WTC11 (cell line): ENCODE results near the gene ZNF471.

Experiments used
- ATF1 ChIP-seq: sonication (generic); formaldehyde crosslinking; IDR thresholded peaks from 2 replicates; pipeline ENCODE4 v1.8.1; 2023; ENCODE audit warnings: mild to moderate bottlenecking, moderate library complexity, missing genetic modification reagents
- CREB1 ChIP-seq: sonication (generic); formaldehyde crosslinking; IDR thresholded peaks from 2 replicates; pipeline ENCODE4 v1.8.0; 2023; ENCODE audit warnings: mild to moderate bottlenecking, missing genetic modification reagents
- CREM ChIP-seq: sonication (generic); formaldehyde crosslinking; IDR thresholded peaks from 2 replicates; pipeline ENCODE4 v1.8.1; 2022; ENCODE audit warnings: mild to moderate bottlenecking, missing genetic modification reagents, moderate library complexity
- IRF1 ChIP-seq: sonication (generic); formaldehyde crosslinking; IDR thresholded peaks from 2 replicates; pipeline ENCODE4 v1.8.0; 2023; ENCODE audit warnings: missing genetic modification reagents
- IRF2 ChIP-seq: sonication (generic); formaldehyde crosslinking; IDR thresholded peaks from 2 replicates; pipeline ENCODE4 v1.8.0; 2022; ENCODE audit warnings: low read depth, missing genetic modification reagents, borderline replicate concordance
- NFYB ChIP-seq: sonication (generic); formaldehyde crosslinking; conservative IDR thresholded peaks from 2 replicates; pipeline ENCODE4 v1.8.0; 2022; ENCODE audit warnings: low read depth, missing genetic modification reagents
- USF2 ChIP-seq: sonication (generic); formaldehyde crosslinking; IDR thresholded peaks from 2 replicates; pipeline ENCODE4 v1.8.1; 2023; ENCODE audit warnings: mild to moderate bottlenecking, missing genetic modification reagents, moderate library complexity
- ZBTB21 ChIP-seq: sonication (generic); formaldehyde crosslinking; IDR thresholded peaks from 2 replicates; pipeline ENCODE4 v1.8.1; 2023; ENCODE audit warnings: mild to moderate bottlenecking, missing genetic modification reagents, borderline replicate concordance
- TF ChIP-seq, protein P1 (sequence below): fragments of 200-600 bp; IDR thresholded peaks from 2 replicates; pipeline ENCODE4 v1.8.0; 2022; ENCODE audit warnings: antibody characterized with exemption
- TF ChIP-seq, protein P2 (sequence below): sonication (generic); formaldehyde crosslinking; IDR thresholded peaks from 2 replicates; pipeline ENCODE4 v1.8.0; 2022; ENCODE audit warnings: missing genetic modification reagents
- TF ChIP-seq, protein P3 (sequence below): sonication (generic); formaldehyde crosslinking; conservative IDR thresholded peaks from 2 replicates; pipeline ENCODE4 v1.8.1; 2022; ENCODE audit warnings: mild to moderate bottlenecking, missing genetic modification reagents
- TF ChIP-seq, protein P4 (sequence below): sonication (generic); formaldehyde crosslinking; IDR thresholded peaks from 2 replicates; pipeline ENCODE4 v1.8.1; 2023; ENCODE audit warnings: mild to moderate bottlenecking, missing genetic modification reagents
- TF ChIP-seq, protein P5 (sequence below): fragments of 250-450 bp; sonication (Bioruptor Pico); conservative IDR thresholded peaks from 2 replicates; pipeline ENCODE4 v1.9.0; 2021; ENCODE audit warnings: mild to moderate bottlenecking

DNA sequence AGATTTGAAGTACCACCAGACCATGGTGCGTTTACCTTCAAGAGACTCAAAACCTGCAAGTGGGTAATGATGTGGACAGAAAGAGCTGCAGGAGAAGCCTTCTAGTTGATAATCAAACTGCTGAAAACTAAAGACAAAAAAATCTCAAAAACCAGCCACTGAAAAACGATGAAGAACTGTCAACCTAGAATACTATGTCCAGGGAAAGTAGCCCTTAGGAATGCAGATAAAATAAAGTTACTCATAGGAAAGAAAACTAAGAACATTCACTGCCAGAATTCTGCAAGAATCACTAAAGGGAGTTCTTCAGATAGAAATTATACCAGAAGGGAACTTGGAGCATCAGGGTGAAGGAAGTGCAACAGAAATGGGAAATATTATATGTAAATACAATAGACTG is 64.9 kb downstream of the ZNF471 start:
- TF ChIP-seq, protein P1, sequence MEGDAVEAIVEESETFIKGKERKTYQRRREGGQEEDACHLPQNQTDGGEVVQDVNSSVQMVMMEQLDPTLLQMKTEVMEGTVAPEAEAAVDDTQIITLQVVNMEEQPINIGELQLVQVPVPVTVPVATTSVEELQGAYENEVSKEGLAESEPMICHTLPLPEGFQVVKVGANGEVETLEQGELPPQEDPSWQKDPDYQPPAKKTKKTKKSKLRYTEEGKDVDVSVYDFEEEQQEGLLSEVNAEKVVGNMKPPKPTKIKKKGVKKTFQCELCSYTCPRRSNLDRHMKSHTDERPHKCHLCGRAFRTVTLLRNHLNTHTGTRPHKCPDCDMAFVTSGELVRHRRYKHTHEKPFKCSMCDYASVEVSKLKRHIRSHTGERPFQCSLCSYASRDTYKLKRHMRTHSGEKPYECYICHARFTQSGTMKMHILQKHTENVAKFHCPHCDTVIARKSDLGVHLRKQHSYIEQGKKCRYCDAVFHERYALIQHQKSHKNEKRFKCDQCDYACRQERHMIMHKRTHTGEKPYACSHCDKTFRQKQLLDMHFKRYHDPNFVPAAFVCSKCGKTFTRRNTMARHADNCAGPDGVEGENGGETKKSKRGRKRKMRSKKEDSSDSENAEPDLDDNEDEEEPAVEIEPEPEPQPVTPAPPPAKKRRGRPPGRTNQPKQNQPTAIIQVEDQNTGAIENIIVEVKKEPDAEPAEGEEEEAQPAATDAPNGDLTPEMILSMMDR = no peak
- no peak for TF ChIP-seq USF2 (CRISPR knock-in tag)
- TF ChIP-seq IRF1 (CRISPR knock-in tag) = no peak
- TF ChIP-seq, protein P2, sequence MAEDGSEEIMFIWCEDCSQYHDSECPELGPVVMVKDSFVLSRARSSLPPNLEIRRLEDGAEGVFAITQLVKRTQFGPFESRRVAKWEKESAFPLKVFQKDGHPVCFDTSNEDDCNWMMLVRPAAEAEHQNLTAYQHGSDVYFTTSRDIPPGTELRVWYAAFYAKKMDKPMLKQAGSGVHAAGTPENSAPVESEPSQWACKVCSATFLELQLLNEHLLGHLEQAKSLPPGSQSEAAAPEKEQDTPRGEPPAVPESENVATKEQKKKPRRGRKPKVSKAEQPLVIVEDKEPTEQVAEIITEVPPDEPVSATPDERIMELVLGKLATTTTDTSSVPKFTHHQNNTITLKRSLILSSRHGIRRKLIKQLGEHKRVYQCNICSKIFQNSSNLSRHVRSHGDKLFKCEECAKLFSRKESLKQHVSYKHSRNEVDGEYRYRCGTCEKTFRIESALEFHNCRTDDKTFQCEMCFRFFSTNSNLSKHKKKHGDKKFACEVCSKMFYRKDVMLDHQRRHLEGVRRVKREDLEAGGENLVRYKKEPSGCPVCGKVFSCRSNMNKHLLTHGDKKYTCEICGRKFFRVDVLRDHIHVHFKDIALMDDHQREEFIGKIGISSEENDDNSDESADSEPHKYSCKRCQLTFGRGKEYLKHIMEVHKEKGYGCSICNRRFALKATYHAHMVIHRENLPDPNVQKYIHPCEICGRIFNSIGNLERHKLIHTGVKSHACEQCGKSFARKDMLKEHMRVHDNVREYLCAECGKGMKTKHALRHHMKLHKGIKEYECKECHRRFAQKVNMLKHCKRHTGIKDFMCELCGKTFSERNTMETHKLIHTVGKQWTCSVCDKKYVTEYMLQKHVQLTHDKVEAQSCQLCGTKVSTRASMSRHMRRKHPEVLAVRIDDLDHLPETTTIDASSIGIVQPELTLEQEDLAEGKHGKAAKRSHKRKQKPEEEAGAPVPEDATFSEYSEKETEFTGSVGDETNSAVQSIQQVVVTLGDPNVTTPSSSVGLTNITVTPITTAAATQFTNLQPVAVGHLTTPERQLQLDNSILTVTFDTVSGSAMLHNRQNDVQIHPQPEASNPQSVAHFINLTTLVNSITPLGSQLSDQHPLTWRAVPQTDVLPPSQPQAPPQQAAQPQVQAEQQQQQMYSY (CRISPR knock-in tag) = no peak
- TF ChIP-seq, protein P3, sequence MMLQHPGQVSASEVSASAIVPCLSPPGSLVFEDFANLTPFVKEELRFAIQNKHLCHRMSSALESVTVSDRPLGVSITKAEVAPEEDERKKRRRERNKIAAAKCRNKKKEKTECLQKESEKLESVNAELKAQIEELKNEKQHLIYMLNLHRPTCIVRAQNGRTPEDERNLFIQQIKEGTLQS = no peak
- TF ChIP-seq, protein P4, sequence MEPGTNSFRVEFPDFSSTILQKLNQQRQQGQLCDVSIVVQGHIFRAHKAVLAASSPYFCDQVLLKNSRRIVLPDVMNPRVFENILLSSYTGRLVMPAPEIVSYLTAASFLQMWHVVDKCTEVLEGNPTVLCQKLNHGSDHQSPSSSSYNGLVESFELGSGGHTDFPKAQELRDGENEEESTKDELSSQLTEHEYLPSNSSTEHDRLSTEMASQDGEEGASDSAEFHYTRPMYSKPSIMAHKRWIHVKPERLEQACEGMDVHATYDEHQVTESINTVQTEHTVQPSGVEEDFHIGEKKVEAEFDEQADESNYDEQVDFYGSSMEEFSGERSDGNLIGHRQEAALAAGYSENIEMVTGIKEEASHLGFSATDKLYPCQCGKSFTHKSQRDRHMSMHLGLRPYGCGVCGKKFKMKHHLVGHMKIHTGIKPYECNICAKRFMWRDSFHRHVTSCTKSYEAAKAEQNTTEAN = no peak
- TF ChIP-seq, protein P5, sequence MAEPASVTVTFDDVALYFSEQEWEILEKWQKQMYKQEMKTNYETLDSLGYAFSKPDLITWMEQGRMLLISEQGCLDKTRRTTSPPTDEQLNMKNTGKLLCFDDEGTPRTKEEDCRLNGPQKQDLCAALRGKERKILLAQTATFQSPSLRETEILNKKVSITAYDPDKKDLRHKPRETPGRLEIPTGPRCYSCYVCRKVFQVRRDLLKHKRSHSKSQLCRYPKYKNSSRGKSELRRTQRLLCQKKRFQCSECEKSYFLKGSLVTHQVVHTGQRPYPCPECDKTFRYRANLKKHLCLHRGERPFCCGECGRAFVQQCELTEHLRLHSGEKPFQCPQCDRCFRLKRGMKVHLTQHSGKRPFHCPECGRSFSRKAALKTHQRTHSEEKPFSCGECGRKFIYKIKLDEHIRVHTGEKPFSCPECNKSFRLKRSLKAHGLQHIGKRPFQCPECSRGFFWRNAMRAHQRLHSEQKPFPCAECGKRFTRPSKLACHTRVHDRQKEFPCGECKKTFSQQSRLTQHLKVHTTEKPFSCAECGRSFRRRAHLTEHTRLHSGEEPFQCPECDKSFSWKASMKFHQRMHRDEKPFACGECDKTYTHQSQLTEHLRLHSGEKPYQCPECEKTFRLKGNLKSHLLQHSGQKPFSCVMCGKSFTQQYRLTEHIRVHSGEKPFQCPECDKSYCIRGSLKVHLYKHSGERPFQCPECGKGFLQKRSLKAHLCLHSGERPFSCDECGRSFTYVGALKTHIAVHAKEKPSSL = no peak
- TF ChIP-seq ATF1 (CRISPR knock-in tag) = no peak
- TF ChIP-seq CREM (CRISPR knock-in tag) = no peak
- TF ChIP-seq ZBTB21 (CRISPR knock-in tag) = no peak
- no peak for TF ChIP-seq IRF2
- TF ChIP-seq NFYB (CRISPR knock-in tag) = no peak
- TF ChIP-seq CREB1 (CRISPR knock-in tag) = no peak
